HG03064 (cell line): Measurements from ENCODE around the gene C11orf91.
"Not testable (repeated sequence)": the region's sequence is repeated elsewhere in the genome, so short reads cannot be mapped to it uniquely, and the experiment has no call there.

Source experiments
- ATAC-seq: cut with Tn5 transposase; IDR thresholded peaks from one replicate; pipeline ENCODE4 v1.9.1; 2021; ENCODE audit warnings: low read depth; ENCODE audit not compliant: unreplicated experiment

Gene C11orf91

GRCh38 chr11:33722590-33723234 lies 22.1 kb upstream of the C11orf91 start:
- peak; percentile 51 for ATAC-seq

- ATAC-seq, result no peak
Measured at GRCh38 chr11:33721984-33722383, 21.4 kb upstream of the C11orf91 start.

GRCh38 chr11:33721426-33721825 lies 20.8 kb upstream of the C11orf91 start:
- no peak for ATAC-seq

- ATAC-seq, result no peak
Measured at GRCh38 chr11:33719587-33719986, 19.0 kb upstream of the C11orf91 start.

GRCh38 chr11:33718440-33718839 lies 17.8 kb upstream of the C11orf91 start:
- no peak for ATAC-seq

- ATAC-seq, result no peak
Measured at GRCh38 chr11:33716243-33716642, 15.6 kb upstream of the C11orf91 start.

GRCh38 chr11:33713856-33714398 lies 13.3 kb upstream of the C11orf91 start:
- ATAC-seq, result no peak

GRCh38 chr11:33713151-33713855 lies 12.7 kb upstream of the C11orf91 start:
- no peak for ATAC-seq

GRCh38 chr11:33712436-33712835 lies 11.8 kb upstream of the C11orf91 start:
- no peak for ATAC-seq

GRCh38 chr11:33709466-33709865 lies 8.8 kb upstream of the C11orf91 start:
- ATAC-seq, result no peak

GRCh38 chr11:33708985-33709384 lies 8.4 kb upstream of the C11orf91 start:
- ATAC-seq, result no peak

GRCh38 chr11:33707831-33708230 lies 7.2 kb upstream of the C11orf91 start:
- ATAC-seq, result not testable (repeated sequence)

- ATAC-seq, result no peak
Measured at GRCh38 chr11:33706966-33707365, 6.3 kb upstream of the C11orf91 start.

- ATAC-seq, result no peak
Measured at GRCh38 chr11:33706546-33706945, 5.9 kb upstream of the C11orf91 start.

GRCh38 chr11:33704240-33705002 lies 3.8 kb upstream of the C11orf91 start:
- no peak for ATAC-seq

- ATAC-seq, result no peak
Measured at GRCh38 chr11:33703788-33704187, 3.2 kb upstream of the C11orf91 start.

GRCh38 chr11:33703234-33703633 lies 2.6 kb upstream of the C11orf91 start:
- ATAC-seq, result no peak

- no peak for ATAC-seq
Measured at GRCh38 chr11:33701302-33702230, 940 bp upstream of the C11orf91 start.

GRCh38 chr11:33700063-33700501 lies 544 bp downstream of the C11orf91 start:
- no peak for ATAC-seq

- no peak for ATAC-seq
Measured at GRCh38 chr11:33699515-33700062, 1.0 kb downstream of the C11orf91 start.
